HepG2 (cell line): Measurements from ENCODE around the gene ELL. TPM values are rescaled to one million over a fixed set of nuclear protein-coding genes. Genes with fewer than 3 reads are reported as not detected.

ENCODE experiments used
- ATAC-seq: fragments of 200-7000 bp; cut with Tn5 transposase; 3 replicates; pipeline ENCODE4 v1.9.1; 2020; ENCODE audit warnings: mild to moderate bottlenecking, moderate library complexity
- BruUV-seq: library from RNA; stranded (reverse); fragments of 400-500 nt; replicated peaks from 2 replicates; lab custom pipeline; 2021; lab: Mats Ljungman, UMichigan
- CTCF ChIA-PET: fragments of 300-600 bp; formaldehyde crosslinking; extraction: SDS; loops from one replicate; lab custom pipeline; 2021; ENCODE audit warnings: low total read pairs, inconsistent platforms, low intra/inter-chr PET ratio; lab: Yijun Ruan, JAX
- POLR2A ChIA-PET: fragments of 350-600 bp; sonication (Branson Sonifier 250); formaldehyde crosslinking; loops from one replicate; lab custom pipeline; 2020; ENCODE audit warnings: antibody characterized with exemption, inconsistent platforms; lab: Yijun Ruan, JAX
- DNase-seq: peaks from one replicate; pipeline ENCODE4 v3.0.0-alpha.2; 2015; ENCODE audit warnings: low spot score
- FAIRE-seq: peaks from 3 replicates; lab custom pipeline; 2011; peaks lifted over from hg19 to GRCh38; lab: Jason Lieb, UNC
- H2AFZ ChIP-seq: one replicate; pipeline ENCODE4 v1.6.1; 2011; ENCODE audit warnings: low read length, inconsistent platforms
- H3K27ac ChIP-seq: fragments of 300-600 bp; 3 replicates; pipeline ENCODE4 v1.8.0; 2011; ENCODE audit warnings: mixed run types, mild to moderate bottlenecking, mixed read lengths, low read length, inconsistent platforms; ENCODE audit not compliant: insufficient read depth; ENCODE audit errors: extremely low read length
- H3K27me3 ChIP-seq, 2 experiments: fragments of 200-600 bp in 1 of 2; 2 replicates in 1 of 2; 3 replicates in 1 of 2; pipeline versions ENCODE4 v1.6.0 to v1.8.0; 2011; ENCODE audit warnings: low read length in 2 of 2, mild to moderate bottlenecking in 2 of 2, moderate library complexity in 2 of 2, inconsistent platforms in 1 of 2; ENCODE audit not compliant: insufficient read depth in 2 of 2, control insufficient read depth in 1 of 2
- H3K36me3 ChIP-seq, 2 experiments: fragments of 200-600 bp in 1 of 2; replicated peaks in 1 of 2; 2 replicates in 1 of 2; 3 replicates in 1 of 2; pipeline versions ENCODE4 v1.5.1 to v1.8.0; 2011; ENCODE audit warnings: low read length in 2 of 2, inconsistent platforms in 1 of 2; ENCODE audit not compliant: insufficient read depth in 2 of 2, control insufficient read depth in 1 of 2
- H3K4me1 ChIP-seq: 2 replicates; pipeline ENCODE4 v1.5.1; 2012; ENCODE audit warnings: low read length, inconsistent platforms; ENCODE audit not compliant: insufficient read depth
- H3K4me2 ChIP-seq: 2 replicates; pipeline ENCODE4 v1.6.0; 2011; ENCODE audit warnings: low read depth, low read length, inconsistent platforms
- H3K4me3 ChIP-seq, 3 experiments: fragments of 200-600 bp in 1 of 3; sonication (generic), shearing (Covaris generic) in 1 of 3; replicated peaks in 1 of 3; 2 replicates each; pipeline ENCODE4 v1.5.1; 2011 to 2016; ENCODE audit warnings: low read length in 3 of 3, inconsistent platforms in 2 of 3, low read depth in 2 of 3, mild to moderate bottlenecking in 2 of 3, control low read depth in 1 of 3, mixed read lengths in 1 of 3; ENCODE audit not compliant: insufficient read depth in 1 of 3
- H3K79me2 ChIP-seq: one replicate; pipeline ENCODE4 v1.6.1; 2011; ENCODE audit warnings: low read length, inconsistent platforms; ENCODE audit not compliant: insufficient read depth
- H3K9ac ChIP-seq: 2 replicates; pipeline ENCODE4 v1.6.0; 2011; ENCODE audit warnings: mild to moderate bottlenecking, low read depth, low read length, inconsistent platforms; ENCODE audit not compliant: insufficient read depth
- H3K9me3 ChIP-seq: 2 replicates; pipeline ENCODE4 v1.5.1; 2012; ENCODE audit warnings: mild to moderate bottlenecking, low read length
- H4K20me1 ChIP-seq: 2 replicates; pipeline ENCODE4 v1.6.0; 2011; ENCODE audit warnings: inconsistent platforms, mild to moderate bottlenecking, low read length, moderate library complexity; ENCODE audit not compliant: insufficient read depth
- SAP130 ChIP-seq: IDR thresholded peaks from 2 replicates; pipeline ENCODE4 v1.6.1; 2016; ENCODE audit warnings: low read depth
- THYN1 ChIP-seq: sonication (generic); formaldehyde crosslinking; IDR thresholded peaks from 2 replicates; pipeline ENCODE4 v1.8.1; 2023; ENCODE audit warnings: low read depth, mild to moderate bottlenecking, moderate library complexity, missing genetic modification reagents, borderline replicate concordance
- TIGD3 ChIP-seq: sonication (generic); formaldehyde crosslinking; IDR thresholded peaks from 2 replicates; pipeline ENCODE4 v1.5.1; 2020; ENCODE audit warnings: mild to moderate bottlenecking, missing genetic modification reagents, borderline replicate concordance
- ZFX ChIP-seq: sonication (generic); formaldehyde crosslinking; IDR thresholded peaks from 2 replicates; pipeline ENCODE4 v1.4.0; 2020; ENCODE audit warnings: mild to moderate bottlenecking, low read depth, missing genetic modification reagents, moderate library complexity
- ZNF33B ChIP-seq: sonication (generic); formaldehyde crosslinking; IDR thresholded peaks from 2 replicates; pipeline ENCODE4 v1.5.1; 2020; ENCODE audit warnings: mild to moderate bottlenecking, missing genetic modification reagents
- ZNF687 ChIP-seq: sonication (generic); formaldehyde crosslinking; IDR thresholded peaks from 2 replicates; pipeline ENCODE4 v1.5.1; 2020; ENCODE audit warnings: mild to moderate bottlenecking, missing genetic modification reagents, moderate library complexity
- ZNF770 ChIP-seq: sonication (generic); formaldehyde crosslinking; IDR thresholded peaks from 2 replicates; pipeline ENCODE4 v1.5.0; 2020; ENCODE audit warnings: mild to moderate bottlenecking, missing genetic modification reagents
- WGBS: methylation state at CpG from one replicate; pipeline ENCODE4 v1.1.6; 2017; ENCODE audit warnings: low lambda C conversion rate; 5-methylcytosine and 5-hydroxymethylcytosine counted together
- in situ Hi-C: cut with HindIII; loops from 2 replicates; pipeline ENCODE4 v1.10.0; 2017; ENCODE audit warnings: low pct_unique_long_range_greater_than_20kb; ENCODE audit not compliant: extremely low pct_ligation_motif_present
- intact Hi-C: fragments of 100-400 bp; cut with micrococcal nuclease; formaldehyde crosslinking; loops from one replicate; pipeline ENCODE4 v1.10.0; 2022; ENCODE audit not compliant: unreplicated experiment
- polyA plus RNA-seq, 8 experiments: library from polyadenylated mRNA; depleted of rRNA in 3 of 8; stranded (reverse) in 7 of 8; unstranded in 1 of 8; fragments of >200 nt; fragmentation: Illumina TruSeq in 4 of 8; extraction: Trizol in 4 of 8; gene quantifications; 2 replicates each; pipeline versions ENCODE4 v1.2.1 to v1.2.3, GENCODE V29; 2011 to 2016; ENCODE audit warnings: low read depth in 4 of 8, missing spikeins in 1 of 8, mixed read lengths in 1 of 8; ENCODE audit not compliant: insufficient read depth in 1 of 8
- total RNA-seq, 5 experiments: library from RNA; depleted of rRNA; stranded (reverse); fragments of >200 nt; fragmentation: Illumina TruSeq; extraction: Trizol; gene quantifications; 2 replicates each; pipeline ENCODE4 v1.2.3, GENCODE V29; 2016; ENCODE audit warnings: low read depth in 1 of 5

Gene ELL
- total and polyA plus RNA-seq, 2 of the 13 experiments (the other 11 are each of a cell fraction or from before 2014, with no cell fraction given): 3.7 to 5.4 TPM

GRCh38 chr19:18473706-18474087 is 48.2 kb downstream of the ELL start:
- H3K4me1 ChIP-seq: peaks cover 82% of the 10 kb centered on the region
- no TSS peak for BruUV-seq
- TF ChIP-seq ZFX: 0 out of 2 replicates have a peak, but pooled peaks have one; percentile 4
- TF ChIP-seq THYN1 (CRISPR knock-in tag): no peak
- ChIA-PET POLR2A (interaction anchor here (1.3 kb wide), 1 partner anchor 84 kb away, joined by 5 read pairs; the partner anchor contains the start of gene KXD1), CTCF (no interaction called here)
- H3K27me3 ChIP-seq: no peaks in the 10 kb centered on the region
- 95% methylated on average over 8 of the region's 8 CpGs for WGBS
- peaks cover 51% of the 10 kb centered on the region for H3K79me2 ChIP-seq
- no peak for ATAC-seq
- no peak for FAIRE-seq
- no peak overlapping the region for H3K4me2 ChIP-seq
- H3K9ac ChIP-seq: no peak overlapping the region
- H3K27ac ChIP-seq: no peak overlapping the region
- intact Hi-C loops (no loop called here), in situ Hi-C loops (loop anchor here (10.0 kb wide), 2 partner anchors 51 to 201 kb away; partner anchors contain the start of gene ELL)
- no peak for DNase-seq
- peaks cover 5 to 6% of the 10 kb centered on the region in 2 experiments; a peak in 2 of 5 replicates for H3K36me3 ChIP-seq
- H3K9me3 ChIP-seq: no peaks in the 10 kb centered on the region
- H3K4me3 ChIP-seq: no peak overlapping the region
- H2AFZ ChIP-seq: no peak overlapping the region
- peaks cover 16% of the 10 kb centered on the region; the same call in 1 of the 2 replicates for H4K20me1 ChIP-seq

- Histone ChIP-seq H4K20me1 (peaks cover 17% of the 10 kb centered on the region; the same call in 1 of the 2 replicates), H3K4me2 (no peak overlapping the region), H3K4me1 (peaks cover 82% of the 10 kb centered on the region), H3K27ac (no peak overlapping the region), H3K9ac (no peak overlapping the region), H3K4me3 (no peak overlapping the region), H3K9me3 (no peaks in the 10 kb centered on the region), H3K27me3 (no peaks in the 10 kb centered on the region), H2AFZ (no peak overlapping the region), H3K36me3 (peaks cover 5 to 6% of the 10 kb centered on the region in 2 experiments; a peak in 2 of 5 replicates), H3K79me2 (peaks cover 51% of the 10 kb centered on the region)
- ATAC-seq: no peak
- no TSS peak for BruUV-seq
- in situ Hi-C loops (loop anchor here (10.0 kb wide), 2 partner anchors 52 to 202 kb away; partner anchors contain the start of gene ELL), intact Hi-C loops (no loop called here)
- FAIRE-seq: no peak
- ChIA-PET POLR2A (interaction anchor here (1.3 kb wide), 1 partner anchor 84 kb away, joined by 5 read pairs; the partner anchor contains the start of gene KXD1), CTCF (no interaction called here)
- WGBS: 79% methylated on average over 8 of the region's 8 CpGs
- DNase-seq: no peak
- TF ChIP-seq ZNF770 (no peak), TIGD3 (no peak), ZNF33B (0 out of 2 replicates have a peak, but pooled peaks have one; percentile 22), ZFX (peak; percentile 30; the same call in 1 of the 2 replicates), SAP130 (CRISPR knock-in tag) (0 out of 2 replicates have a peak, but pooled peaks have one; percentile 30), ZNF687 (CRISPR knock-in tag) (peak; percentile 68)
Observed at GRCh38 chr19:18473003-18473705, 48.7 kb downstream of the ELL start.
